DMS153 (cell line): ENCODE measurements around the gene MAP3K14.
A peak's percentile ranks its signal among the peaks of the same experiment; 100 is the strongest.

Experiments
- DNase-seq: peaks from one replicate; lab custom pipeline; 2025; lab: John Stamatoyannopoulos, UW

MAP3K14 gene

GRCh38 chr17:45235416-45236281 is 81.2 kb downstream of the MAP3K14 start:
- peak; percentile 36 for DNase-seq

GRCh38 chr17:45234641-45235415 is 82.0 kb downstream of the MAP3K14 start:
- DNase-seq: no peak

GRCh38 chr17:45233423-45233924 is 83.3 kb downstream of the MAP3K14 start:
- DNase-seq: no peak

- no peak for DNase-seq
Observed at GRCh38 chr17:45232514-45233422, 84.1 kb downstream of the MAP3K14 start.

GRCh38 chr17:45231481-45232116 is 85.2 kb downstream of the MAP3K14 start:
- no peak for DNase-seq

- DNase-seq: no peak
Observed at GRCh38 chr17:45230787-45231480, 85.9 kb downstream of the MAP3K14 start.

GRCh38 chr17:45230410-45230786 is 86.4 kb downstream of the MAP3K14 start:
- DNase-seq: no peak

GRCh38 chr17:45229681-45230409 is 87.0 kb downstream of the MAP3K14 start:
- no peak for DNase-seq

- DNase-seq: no peak
Observed at GRCh38 chr17:45228763-45229539, 87.9 kb downstream of the MAP3K14 start.

GRCh38 chr17:45227926-45228762 is 88.7 kb downstream of the MAP3K14 start:
- no peak for DNase-seq

GRCh38 chr17:45227101-45227925 is 89.5 kb downstream of the MAP3K14 start:
- DNase-seq: no peak

- DNase-seq: no peak
Observed at GRCh38 chr17:45226576-45226975, 90.2 kb downstream of the MAP3K14 start.

- DNase-seq: no peak
Observed at GRCh38 chr17:45225964-45226530, 90.8 kb downstream of the MAP3K14 start.

- no peak for DNase-seq
Observed at GRCh38 chr17:45225051-45225700, 91.6 kb downstream of the MAP3K14 start.

- DNase-seq: no peak
Observed at GRCh38 chr17:45224671-45225050, 92.2 kb downstream of the MAP3K14 start.
